HG02798 (cell line): ENCODE results near the gene ST13.
"Not testable (repeated sequence)": the region's sequence is repeated elsewhere in the genome, so short reads cannot be mapped to it uniquely, and the experiment has no call there.

Source experiments
- ATAC-seq: cut with Tn5 transposase; IDR thresholded peaks from one replicate; pipeline ENCODE4 v1.9.1; 2021; ENCODE audit warnings: mild to moderate bottlenecking; ENCODE audit not compliant: unreplicated experiment, poor library complexity

The ST13 gene

GRCh38 chr22:40792451-40792850 is 64.0 kb downstream of the ST13 start:
- no peak for ATAC-seq

- no peak for ATAC-seq
Observed at GRCh38 chr22:40791241-40791640, 65.2 kb downstream of the ST13 start.

GRCh38 chr22:40789131-40789530 is 67.3 kb downstream of the ST13 start:
- ATAC-seq, result no peak

GRCh38 chr22:40782521-40782920 is 73.9 kb downstream of the ST13 start:
- ATAC-seq, result no peak

- not testable (repeated sequence) for ATAC-seq
Observed at GRCh38 chr22:40781749-40782148, 74.7 kb downstream of the ST13 start.
